OCI-LY7 (cell line): ENCODE data around the gene PAK6.

Experiments used
- EZH2phosphoT487 ChIP-seq: fragments of 200-600 bp; sonication (generic); IDR thresholded peaks from 2 replicates; pipeline ENCODE4 v1.6.1; 2018; ENCODE audit warnings: low read depth, borderline replicate concordance, mild to moderate bottlenecking, mixed run types, antibody characterized with exemption, low read length, moderate library complexity, mixed read lengths
- TF ChIP-seq, protein P1 (sequence below): fragments of 200-600 bp; sonication (generic); conservative IDR thresholded peaks from 2 replicates; pipeline ENCODE4 v1.5.1; 2014; ENCODE audit warnings: mild to moderate bottlenecking, antibody characterized with exemption, low read length, moderate library complexity, mixed read lengths

DNA sequence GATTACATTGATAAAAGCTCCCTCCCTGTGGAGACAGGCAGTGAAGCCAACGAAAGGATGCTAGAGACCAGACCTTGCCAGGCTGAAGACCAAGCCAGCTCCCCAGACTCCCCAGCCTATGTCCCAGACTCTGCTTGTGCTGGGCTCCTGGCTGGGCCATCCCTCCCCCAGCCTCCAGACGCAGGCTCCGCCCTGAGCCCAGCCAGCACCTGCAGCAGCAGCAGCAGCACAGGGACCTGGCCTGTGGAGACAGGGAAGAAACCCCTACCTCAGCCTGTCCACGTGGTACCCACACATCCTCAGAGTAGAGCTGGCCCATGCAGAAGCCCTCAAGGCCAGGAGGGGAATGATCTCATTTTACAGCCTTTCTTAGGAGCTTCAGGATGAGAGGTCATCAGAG is 30.7 kb downstream of the PAK6 start:
- TF ChIP-seq, protein P1, sequence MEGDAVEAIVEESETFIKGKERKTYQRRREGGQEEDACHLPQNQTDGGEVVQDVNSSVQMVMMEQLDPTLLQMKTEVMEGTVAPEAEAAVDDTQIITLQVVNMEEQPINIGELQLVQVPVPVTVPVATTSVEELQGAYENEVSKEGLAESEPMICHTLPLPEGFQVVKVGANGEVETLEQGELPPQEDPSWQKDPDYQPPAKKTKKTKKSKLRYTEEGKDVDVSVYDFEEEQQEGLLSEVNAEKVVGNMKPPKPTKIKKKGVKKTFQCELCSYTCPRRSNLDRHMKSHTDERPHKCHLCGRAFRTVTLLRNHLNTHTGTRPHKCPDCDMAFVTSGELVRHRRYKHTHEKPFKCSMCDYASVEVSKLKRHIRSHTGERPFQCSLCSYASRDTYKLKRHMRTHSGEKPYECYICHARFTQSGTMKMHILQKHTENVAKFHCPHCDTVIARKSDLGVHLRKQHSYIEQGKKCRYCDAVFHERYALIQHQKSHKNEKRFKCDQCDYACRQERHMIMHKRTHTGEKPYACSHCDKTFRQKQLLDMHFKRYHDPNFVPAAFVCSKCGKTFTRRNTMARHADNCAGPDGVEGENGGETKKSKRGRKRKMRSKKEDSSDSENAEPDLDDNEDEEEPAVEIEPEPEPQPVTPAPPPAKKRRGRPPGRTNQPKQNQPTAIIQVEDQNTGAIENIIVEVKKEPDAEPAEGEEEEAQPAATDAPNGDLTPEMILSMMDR = no peak
- no peak for TF ChIP-seq EZH2phosphoT487
